ENCODE data around the gene PLXNA4.

Gene PLXNA4

DNA sequence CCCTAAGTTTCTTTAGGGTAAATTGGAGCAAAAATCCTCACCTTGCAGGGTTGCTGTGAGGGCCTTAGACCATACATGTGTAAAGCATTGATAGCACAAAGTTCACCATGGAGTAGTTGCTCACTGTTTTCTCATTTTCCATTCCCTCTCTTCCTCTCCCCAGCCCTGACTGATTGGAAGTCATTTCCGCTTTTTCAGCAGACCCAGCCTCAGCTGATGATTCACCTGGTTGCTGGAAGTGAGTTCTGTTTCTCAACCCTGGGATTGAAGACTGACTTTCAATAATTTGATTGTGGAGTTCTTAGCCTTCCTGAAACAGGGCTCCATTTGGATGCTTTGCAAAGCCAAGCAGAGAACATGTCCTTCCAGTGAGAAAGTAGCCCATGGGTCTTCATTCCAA, 107.0 kb downstream of the PLXNA4 start:
- DNase-seq (ENCODE audit: low read depth), result no peak

DNA sequence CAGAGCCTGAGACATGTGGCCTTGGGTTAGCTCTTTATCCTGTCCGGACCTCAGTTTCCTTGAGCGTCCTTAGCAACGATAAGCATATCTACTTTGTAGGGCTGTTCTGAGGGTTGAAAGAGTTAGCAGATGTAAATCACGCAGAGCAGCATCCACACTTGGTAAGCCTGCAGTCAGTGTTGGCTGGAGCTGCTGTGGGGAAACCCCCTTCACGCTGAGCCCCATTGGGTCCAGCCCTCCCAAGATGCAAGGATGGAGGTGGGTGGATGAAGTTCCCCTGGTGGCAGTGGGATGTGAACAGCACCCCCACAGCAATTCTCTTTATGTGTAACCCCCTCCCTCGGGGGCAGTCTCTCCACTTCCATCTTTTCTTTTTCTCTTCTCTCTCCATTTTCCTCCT, 109.9 kb downstream of the PLXNA4 start:
- DNase-seq (ENCODE audit: low read depth), result no peak

GRCh38 chr7:132465516-132465915, 110.8 kb downstream of the PLXNA4 start:
- DNase-seq (ENCODE audit: low read depth), result no peak

DNA sequence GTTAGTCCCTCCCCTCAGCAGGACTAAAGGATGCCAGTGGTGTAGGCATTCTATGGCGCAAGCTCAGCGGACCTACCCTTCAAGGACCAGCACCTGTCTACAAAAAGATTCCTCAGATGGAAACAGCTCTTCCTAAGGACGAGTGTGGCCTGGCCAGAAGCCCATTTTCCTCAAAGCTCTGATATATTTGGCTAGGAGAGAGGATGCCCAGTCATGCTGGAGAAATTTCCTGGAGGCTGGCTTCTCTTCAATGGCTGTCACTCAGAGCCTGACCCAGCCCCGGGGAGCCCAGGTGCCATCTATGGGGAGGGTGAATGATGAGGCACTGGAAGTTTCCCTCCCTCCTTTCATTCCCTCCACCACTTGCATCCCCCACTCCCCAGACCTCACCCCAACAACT, 111.5 kb downstream of the PLXNA4 start:
- DNase-seq (ENCODE audit: low read depth), result no peak

- no peak for DNase-seq (ENCODE audit: low read depth)
Measured at GRCh38 chr7:132463922-132464321, 112.3 kb downstream of the PLXNA4 start.

GRCh38 chr7:132462478-132462877, 113.8 kb downstream of the PLXNA4 start:
- no peak for DNase-seq (ENCODE audit: low read depth)

DNA sequence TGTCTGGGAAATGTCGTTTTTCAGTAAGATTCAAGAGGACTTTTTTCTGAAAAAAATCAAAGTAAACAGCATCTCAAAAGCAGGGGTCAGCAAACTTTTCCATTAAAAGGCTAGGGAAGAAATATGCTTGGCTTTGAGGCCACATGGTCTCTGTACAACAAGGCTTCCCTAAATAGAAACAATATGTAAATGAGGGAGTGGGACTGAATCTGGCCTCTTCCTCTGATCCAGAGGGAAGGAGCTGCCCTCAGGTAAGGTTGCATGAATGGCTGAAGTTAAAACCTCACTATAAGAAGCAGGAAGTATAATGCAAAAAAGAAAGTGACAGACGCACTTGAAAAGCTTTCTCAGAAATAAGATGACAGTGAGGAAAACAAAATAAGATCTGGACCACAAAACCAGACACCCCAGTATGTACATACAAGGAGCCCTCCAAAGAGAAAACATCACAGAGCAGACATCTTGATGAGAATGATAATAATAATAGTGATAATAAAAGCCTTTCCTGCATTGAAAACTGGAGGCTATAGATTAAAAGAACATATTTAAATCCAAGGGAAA, 115.2 kb downstream of the PLXNA4 start:
- DNase-seq (ENCODE audit: low read depth), result no peak

DNA sequence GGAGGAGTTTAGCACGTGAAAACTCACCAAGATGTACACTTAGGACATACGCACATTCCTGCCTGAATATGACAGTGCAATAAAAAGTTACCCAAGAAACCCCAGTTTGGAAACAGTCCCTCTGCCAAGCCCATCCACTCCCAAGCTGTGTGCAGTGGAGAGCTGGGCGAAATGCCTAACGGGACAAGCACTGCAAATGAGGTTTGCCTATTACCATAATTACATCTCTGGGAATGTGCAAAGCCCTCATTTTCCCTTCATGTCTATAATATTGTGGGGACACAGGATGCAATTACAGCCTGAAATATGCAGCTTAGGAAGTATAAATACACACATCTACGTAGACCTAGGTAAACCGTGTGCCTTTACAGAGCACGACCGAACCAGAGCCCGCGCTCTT, 117.5 kb downstream of the PLXNA4 start:
- DNase-seq (ENCODE audit: low read depth), result no peak

DNA sequence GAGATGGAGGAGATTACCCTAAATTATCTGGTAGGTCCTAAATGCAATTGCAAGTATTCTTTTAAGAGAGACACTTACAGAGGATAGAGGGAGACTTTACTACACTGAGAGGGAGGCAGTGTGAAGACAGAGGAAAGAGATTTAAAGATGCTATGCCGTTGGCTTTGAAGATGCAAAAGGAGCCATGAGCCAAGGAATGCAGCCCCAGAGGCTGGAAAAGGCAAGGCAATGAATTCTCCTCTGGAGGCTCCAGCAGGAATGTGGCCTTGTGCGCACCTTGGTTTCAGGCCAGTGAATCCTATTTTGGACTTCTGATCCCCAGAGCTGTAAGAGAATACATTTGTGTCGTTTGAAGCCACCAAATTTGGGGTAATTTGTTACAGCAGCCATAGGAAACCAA, 118.6 kb downstream of the PLXNA4 start:
- DNase-seq (ENCODE audit: low read depth), result no peak

- DNase-seq (ENCODE audit: low read depth), result no peak
Measured at GRCh38 chr7:132456418-132456817, 119.9 kb downstream of the PLXNA4 start.

DNA sequence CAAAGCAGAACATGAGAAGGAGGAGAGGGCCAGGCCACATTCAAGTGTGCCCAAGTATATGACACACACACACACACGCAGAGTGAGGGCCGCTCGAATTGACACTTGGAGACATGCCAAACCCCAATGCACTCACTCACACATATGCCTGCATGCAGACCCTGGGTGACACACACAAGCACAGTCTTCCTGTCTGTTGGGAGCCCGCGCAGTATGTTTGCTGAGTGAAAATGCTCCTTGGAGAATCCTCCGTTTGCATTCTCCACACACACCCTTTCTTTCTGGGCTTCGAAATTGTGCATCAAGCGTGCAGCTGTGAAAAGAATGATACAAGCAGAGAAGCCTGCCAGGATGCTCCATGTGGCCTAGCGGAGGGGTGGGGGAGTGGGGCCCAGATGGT, 120.9 kb downstream of the PLXNA4 start:
- no peak for DNase-seq (ENCODE audit: low read depth)

DNA sequence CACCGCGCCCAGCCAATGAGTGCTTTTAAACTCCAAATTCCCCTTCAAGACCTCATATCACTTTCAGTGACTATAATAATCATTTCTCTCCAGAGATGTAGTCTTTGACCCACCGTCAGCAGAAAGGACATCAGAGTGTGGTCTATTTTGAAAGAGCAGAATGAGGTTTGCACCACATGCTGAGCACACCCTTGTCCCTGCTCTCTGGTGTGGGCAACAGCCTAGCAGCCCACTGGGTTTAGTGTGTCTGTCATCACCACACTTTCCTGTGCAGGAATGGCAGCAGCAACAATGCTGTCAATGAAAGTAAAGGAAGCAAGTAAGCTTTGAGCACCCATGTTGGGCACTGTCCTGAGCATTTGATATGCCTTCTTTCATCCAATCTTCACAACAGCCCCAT, 122.4 kb downstream of the PLXNA4 start:
- no peak for DNase-seq (ENCODE audit: low read depth)

DNA sequence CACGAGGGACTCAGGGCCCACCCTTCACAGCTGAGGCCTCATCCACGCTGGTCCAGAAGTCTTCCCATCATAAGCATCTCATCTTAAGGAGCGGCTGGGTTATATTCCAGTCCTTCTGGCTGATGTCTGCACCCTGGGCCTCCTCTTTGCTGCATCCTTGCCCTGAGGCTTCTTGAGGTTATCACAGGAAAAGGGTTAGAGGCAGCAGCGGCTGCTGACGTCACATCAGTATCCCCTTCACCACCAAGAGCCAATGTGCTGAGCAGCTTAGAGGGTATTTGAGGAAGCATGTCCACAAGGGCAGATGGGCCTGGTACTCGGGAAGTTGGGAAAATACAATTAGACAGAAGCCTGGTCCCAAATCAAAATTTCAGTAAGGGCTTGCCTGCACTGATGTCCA, 125.1 kb downstream of the PLXNA4 start:
- DNase-seq (ENCODE audit: low read depth), result no peak

DNA sequence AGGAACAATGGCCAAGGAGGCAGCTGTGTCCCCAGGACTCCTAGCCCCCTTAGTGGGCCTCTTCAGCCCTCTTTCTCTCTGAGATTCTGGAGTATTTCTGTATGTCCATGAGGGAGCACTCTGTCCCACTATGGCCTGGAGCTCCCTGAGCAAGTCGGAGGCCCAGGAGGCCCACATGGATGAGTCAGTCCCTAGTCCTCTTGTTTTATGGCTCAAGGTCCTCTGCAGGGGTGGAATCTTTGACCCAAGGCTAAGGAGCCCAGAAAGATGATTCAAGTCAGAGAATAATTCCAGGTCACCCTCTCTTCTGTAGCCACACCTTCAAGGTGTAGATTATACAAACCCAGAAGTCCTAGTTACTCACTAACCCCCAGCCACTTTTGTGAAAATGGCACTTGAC, 125.6 kb downstream of the PLXNA4 start:
- DNase-seq (ENCODE audit: low read depth), result no peak

DNA sequence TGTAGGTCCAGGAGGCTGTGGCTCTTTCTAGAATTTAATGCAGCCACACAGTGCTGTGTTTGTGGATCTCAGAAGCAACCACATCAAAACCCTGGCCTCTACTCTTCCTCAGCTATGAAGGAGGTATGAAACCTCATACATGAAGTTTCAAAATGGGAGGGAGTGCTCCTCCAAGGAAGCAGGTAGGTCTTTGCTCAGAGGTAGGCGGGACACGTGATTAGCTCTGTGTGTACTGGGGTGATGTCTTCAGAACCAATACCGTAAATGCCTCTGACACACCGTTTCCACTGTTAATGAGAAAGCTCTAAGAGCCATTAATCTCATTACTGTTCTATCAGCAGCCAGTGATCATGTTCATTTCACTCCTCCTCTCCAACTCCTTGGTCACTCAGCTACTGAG, 126.1 kb downstream of the PLXNA4 start:
- DNase-seq (ENCODE audit: low read depth), result no peak

- DNase-seq (ENCODE audit: low read depth), result no peak
Measured at GRCh38 chr7:132446666-132447278, 129.5 kb downstream of the PLXNA4 start.

DNA sequence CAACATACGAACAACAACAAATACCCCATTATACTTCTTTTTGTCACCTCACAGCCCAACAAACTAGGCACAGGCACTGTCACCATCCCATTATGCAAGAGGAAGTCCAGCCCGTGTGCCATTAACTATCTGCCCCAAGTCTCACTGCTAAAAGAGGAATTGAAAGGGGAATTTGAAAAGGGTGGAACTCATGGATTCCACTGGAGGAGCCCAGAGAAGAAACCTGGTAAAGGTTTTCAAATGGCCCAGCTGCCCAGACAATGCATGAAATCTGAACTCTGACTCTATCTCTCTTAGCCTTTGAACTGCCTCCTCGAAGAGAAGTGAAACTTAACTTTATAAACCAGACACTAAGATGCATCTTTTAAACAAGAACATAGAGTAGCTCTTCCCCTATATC, 130.0 kb downstream of the PLXNA4 start:
- no peak for DNase-seq (ENCODE audit: low read depth)

- no peak for DNase-seq (ENCODE audit: low read depth)
Measured at GRCh38 chr7:132443761-132444520, 132.3 kb downstream of the PLXNA4 start.

GRCh38 chr7:132441935-132442334, 134.3 kb downstream of the PLXNA4 start:
- DNase-seq (ENCODE audit: low read depth), result no peak

DNA sequence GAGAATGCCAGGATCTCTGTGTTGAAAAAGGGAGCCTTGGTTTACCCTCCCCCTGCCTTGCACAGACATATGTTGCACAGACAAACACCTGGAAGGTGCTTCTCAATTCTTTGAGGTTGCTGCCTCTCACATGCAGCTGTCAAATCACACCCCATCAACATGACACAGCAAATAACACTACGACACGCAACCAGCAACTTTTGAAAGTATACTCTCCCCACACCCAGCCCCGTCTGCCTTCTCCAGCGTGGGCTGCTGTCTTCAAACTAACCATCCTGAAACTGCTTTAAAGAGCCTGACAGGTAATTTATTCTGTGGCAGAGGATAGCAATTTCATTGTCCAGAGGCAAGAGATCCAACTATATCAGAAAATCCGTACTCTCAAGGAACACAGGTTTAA, 136.1 kb downstream of the PLXNA4 start:
- no peak for DNase-seq (ENCODE audit: low read depth)

GRCh38 chr7:132438926-132439325, 137.3 kb downstream of the PLXNA4 start:
- DNase-seq (ENCODE audit: low read depth), result no peak

- no peak for DNase-seq (ENCODE audit: low read depth)
Measured at GRCh38 chr7:132437730-132438129, 138.5 kb downstream of the PLXNA4 start.

- DNase-seq (ENCODE audit: low read depth), result no peak
Measured at GRCh38 chr7:132436121-132436520, 140.1 kb downstream of the PLXNA4 start.
